Activated CD4-positive, alpha-beta T cell treated with anti-CD3 and anti-CD28 coated beads for 1 hour (primary cell): ENCODE data around the gene PAFAH1B2.
"Not testable (repeated sequence)": the region's sequence is repeated elsewhere in the genome, so short reads cannot be mapped to it uniquely, and the experiment has no call there.

Experiments used
- DNase-seq: peaks from one replicate; pipeline ENCODE4 v3.0.0-alpha.2; 2020

PAFAH1B2 gene

GRCh38 chr11:117176186-117176585, 32.1 kb downstream of the PAFAH1B2 start:
- no peak for DNase-seq

GRCh38 chr11:117177534-117178209, 33.6 kb downstream of the PAFAH1B2 start:
- no peak for DNase-seq

DNA sequence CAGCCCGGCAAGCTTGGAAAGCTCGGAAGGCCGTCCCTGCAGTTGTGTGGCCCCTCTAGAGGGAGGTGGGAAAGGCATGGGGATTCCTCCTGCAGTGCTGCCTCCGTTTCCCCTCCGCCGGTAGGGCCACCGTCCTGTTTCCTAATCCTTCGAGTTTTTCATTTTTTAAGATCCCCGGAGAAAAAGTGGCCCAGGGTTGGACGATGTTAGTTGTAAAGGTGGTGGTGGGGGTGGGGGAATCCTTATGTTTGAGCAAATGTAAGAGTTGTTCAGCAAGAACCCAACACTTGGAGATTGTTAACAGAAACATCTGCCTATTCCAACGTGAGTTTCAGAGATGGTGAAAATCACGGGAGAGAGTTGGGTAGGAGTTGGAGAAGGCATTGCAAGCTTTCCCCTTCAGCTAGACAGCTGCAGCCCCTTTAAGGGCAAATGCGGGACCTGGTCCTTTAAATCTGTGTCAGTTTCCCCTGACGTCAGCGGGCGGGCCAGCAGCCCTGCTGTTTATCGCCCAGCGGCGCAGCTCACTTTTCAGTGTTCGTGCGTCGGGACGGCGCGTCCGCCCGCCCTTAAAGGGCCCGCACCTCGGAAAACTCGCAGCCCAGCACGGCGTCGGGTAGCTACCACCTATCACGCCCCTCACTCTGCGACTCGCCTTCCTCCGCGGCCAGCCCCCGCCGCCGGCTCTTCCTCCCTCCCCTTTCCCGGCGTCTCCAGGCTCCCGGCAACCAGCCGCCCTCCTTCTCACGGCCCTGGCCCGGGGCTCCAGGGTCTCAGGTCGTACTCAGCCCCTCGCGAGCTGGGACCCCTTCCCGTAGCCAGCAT, 34.3 kb downstream of the PAFAH1B2 start, which contains the start of gene SIDT2:
Gene SIDT2 (plus strand): TSS at position 534 of the 825 bp plus-strand sequence. CDS start 521 bp downstream, outside the sequence.
- peak; percentile 78 for DNase-seq

DNA sequence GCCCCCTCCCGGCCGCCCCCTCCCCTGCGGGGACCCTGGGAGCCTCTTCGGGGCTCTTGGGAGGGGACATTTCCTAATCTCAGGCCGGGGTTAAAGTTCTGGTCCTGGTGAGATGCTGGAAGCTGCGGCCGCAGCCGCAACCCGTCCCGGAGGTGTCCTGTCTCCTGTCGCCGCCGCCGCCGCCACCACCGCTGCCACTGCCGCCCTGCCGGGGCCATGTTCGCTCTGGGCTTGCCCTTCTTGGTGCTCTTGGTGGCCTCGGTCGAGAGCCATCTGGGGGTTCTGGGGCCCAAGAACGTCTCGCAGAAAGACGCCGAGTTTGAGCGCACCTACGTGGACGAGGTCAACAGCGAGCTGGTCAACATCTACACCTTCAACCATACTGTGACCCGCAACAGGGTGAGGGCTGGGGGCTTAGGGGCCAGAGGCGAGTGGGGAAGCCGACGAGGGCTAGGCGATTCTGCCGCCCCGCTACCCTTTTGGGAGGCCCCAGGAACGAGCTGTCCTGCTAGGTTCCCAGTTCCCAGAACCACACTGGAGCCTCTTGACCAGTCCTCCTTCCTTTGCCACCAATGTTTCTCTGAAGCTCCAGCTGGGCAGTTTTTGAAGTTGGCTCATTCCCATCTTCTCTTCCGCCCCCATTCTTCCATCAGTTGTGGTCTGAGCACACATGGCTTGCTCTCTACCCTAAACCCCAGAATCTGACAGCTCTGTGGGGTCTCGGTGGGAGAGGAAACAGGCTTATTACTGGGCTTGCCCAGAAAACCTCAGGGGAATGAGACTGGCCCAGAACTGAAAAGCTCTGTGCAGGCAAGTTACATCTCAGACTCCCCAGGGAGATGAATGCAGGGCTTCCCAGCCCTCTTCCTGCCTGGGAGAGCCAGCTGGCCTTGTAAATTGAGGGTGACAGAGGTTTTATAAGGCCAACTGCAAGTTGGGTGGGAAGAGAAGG, 35.2 kb downstream of the PAFAH1B2 start:
- DNase-seq = peak; percentile 27

DNA sequence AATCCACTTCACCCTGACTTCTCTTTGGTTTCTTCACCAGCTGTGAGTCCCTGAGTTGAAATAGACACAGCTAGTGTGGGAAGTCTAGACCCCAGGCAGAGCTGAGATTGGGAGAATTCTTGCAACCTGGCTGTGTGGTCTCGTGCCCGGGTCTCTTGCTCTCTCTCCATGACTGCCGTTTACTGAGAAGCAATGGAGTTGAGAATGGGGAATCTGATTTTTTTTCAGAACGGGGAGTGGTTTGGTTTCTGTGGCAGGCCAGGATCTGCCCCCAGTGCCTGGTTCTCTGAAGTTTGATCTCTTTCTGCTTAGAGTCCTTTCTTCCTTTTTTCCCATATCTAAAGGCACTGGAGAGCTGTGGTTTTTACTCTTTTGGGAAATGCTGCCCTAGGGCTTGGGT, 35.9 kb downstream of the PAFAH1B2 start:
- DNase-seq = no peak

- no peak for DNase-seq
These were observed 36.8 kb downstream of the PAFAH1B2 start for GRCh38 chr11:117180661-117181585.

DNA sequence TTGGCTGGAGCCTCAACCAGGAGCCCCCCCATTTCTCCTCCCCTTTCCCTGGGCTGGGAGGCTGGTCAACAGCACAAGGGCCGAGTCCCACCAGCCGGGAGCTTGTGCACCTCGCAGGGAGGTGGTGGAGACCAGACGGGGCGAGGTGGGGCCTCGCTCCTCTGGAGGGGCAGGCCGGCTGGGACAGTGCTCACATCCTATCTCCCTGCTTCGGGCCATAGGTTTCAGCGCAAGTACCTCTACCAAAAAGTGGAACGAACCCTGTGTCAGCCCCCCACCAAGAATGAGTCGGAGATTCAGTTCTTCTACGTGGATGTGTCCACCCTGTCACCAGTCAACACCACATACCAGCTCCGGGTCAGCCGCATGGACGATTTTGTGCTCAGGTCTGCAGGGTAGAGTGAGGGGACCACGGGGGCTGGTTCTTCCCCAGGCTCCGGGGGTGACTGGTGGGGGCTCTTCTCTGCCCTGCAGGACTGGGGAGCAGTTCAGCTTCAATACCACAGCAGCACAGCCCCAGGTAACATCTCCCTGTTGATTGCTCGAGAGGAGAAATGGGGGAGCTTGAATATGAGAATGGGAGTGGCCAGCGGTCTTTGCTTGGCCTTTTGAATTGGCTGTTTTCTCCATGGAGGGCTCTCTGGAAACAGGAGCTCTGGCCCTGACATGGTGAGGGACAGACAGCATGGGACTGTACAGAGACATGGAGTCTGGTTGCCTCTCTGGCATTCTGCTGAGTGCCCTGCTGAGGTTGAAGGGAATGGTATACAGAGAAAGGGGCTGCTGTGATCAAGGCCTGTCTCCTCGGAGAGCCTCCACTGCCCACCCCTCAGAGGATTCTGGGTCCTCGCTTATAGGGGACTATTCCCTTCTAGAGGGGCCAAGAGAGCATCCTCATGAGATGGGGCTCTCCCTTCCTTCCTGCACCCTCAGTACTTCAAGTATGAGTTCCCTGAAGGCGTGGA, 37.8 kb downstream of the PAFAH1B2 start:
- no peak for DNase-seq

- no peak for DNase-seq
These were observed 38.5 kb downstream of the PAFAH1B2 start for GRCh38 chr11:117182551-117182935.

DNA sequence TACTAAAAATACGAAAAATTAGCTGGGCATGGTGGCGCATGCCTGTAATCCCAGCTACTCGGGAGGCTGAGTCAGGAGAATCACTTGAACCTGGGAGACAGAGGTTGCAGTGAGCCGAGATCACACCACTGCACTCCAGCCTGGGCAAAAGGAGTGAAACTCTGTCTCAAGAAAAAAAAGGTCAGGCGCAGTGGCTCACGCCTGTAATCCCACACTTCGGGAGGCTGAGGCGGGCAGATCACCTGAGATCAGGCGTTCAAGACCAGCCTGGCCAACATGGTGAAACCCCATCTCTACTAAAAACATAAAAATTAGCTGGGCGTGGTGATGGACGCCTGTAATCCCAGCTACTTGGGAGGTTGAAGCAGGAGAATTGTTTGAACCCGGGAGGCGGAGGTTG, 39.1 kb downstream of the PAFAH1B2 start:
- DNase-seq = not testable (repeated sequence)

DNA sequence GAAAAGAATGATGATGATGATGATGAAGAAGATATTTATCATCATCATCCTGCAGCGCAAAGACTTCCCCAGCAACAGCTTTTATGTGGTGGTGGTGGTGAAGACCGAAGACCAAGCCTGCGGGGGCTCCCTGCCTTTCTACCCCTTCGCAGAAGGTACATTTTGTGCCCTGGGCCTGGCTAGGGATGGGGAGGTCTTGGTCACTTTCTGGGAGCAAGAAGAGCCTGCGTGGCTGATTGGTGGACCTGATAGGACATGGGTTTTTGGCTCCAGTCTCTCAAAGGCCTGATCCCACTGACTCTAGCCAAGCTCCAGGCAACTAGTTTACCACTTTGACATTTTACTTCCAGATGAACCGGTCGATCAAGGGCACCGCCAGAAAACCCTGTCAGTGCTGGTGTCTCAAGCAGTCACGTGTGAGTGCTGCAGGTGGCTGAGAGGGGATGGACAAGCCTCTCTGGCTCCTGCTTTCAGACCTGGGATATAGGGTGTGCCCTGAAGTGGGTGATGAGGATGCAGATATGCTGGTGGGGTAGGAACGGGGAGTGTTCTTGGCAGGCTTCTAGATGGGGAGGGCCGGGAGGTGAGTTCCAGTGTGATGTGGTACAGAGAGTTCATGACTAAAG, 39.8 kb downstream of the PAFAH1B2 start:
- no peak for DNase-seq

DNA sequence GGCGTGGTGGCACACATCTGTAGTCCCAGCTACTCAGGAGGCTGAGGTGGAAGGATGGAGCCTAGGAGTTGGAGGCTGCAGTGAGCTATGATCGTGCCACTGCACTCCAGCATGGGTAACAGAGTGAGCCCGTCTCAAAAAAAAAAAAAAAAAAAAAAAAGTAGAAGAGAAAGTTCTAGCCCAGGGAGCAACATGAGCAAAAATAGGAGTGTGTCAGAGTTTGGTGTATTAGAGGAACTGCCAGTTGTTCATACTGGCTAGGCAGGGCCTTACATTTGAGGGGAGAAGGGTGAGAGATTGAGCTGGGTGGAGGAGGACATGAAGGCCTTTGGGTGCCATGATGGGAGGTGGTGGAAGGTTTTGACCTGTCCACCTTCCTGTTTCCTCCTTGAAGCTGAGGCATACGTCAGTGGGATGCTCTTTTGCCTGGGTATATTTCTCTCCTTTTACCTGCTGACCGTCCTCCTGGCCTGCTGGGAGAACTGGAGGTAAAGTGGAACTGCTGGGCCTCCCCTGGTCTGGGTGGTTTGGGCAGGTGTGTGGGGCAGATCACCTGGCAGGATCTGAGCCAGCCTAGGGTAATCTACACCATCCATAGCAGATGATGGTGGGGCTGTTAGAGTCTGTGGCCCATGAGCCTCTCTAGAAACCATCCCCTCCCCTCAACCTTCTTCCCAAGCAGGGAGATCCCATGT, 41.8 kb downstream of the PAFAH1B2 start:
- DNase-seq = no peak

- DNase-seq = no peak
These were observed 42.3 kb downstream of the PAFAH1B2 start for GRCh38 chr11:117186431-117186761.

DNA sequence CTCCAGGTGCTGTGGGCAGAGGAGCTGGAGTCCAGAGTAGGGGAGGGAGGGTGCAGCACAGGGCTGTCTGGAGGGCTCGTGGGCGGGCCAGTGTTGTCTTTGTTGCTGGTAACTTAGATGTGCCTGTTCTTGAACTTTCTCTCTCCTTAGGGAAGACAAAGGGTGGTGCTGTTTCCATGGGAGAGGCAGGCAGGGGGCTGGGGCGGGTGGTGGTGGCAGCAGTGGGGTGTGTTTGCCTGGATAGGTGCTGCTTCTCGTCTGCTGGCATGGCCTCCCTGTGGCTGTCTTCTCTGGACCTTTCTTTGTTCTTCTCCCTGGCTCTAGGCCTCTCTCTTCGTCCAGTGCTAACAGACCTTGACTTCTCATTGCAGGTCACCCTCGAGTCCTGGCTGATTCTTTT, 42.9 kb downstream of the PAFAH1B2 start:
- DNase-seq = no peak

GRCh38 chr11:117187428-117187798, 43.3 kb downstream of the PAFAH1B2 start:
- DNase-seq = no peak

GRCh38 chr11:117187799-117188481, 43.9 kb downstream of the PAFAH1B2 start:
- no peak for DNase-seq

DNA sequence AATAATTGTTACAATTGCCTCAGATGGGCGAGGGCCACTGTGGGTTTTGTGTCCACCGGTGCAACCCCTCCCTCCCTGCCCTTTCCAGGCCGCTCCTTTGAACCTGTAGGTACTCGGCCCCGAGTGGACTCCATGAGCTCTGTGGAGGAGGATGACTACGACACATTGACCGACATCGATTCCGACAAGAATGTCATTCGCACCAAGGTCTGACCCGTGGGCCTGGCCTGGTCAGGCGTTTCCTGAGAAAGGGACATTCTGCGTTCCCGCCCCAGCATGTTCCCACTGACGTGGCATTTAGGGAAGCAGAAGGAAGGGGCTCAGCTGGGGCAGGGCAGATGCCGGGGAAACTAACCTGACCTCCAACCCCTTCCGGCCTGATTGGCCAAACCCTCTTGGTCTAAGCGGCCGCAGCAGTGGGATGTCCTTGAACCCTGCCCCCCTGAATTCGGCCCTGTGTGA, 44.6 kb downstream of the PAFAH1B2 start:
- DNase-seq = no peak

DNA sequence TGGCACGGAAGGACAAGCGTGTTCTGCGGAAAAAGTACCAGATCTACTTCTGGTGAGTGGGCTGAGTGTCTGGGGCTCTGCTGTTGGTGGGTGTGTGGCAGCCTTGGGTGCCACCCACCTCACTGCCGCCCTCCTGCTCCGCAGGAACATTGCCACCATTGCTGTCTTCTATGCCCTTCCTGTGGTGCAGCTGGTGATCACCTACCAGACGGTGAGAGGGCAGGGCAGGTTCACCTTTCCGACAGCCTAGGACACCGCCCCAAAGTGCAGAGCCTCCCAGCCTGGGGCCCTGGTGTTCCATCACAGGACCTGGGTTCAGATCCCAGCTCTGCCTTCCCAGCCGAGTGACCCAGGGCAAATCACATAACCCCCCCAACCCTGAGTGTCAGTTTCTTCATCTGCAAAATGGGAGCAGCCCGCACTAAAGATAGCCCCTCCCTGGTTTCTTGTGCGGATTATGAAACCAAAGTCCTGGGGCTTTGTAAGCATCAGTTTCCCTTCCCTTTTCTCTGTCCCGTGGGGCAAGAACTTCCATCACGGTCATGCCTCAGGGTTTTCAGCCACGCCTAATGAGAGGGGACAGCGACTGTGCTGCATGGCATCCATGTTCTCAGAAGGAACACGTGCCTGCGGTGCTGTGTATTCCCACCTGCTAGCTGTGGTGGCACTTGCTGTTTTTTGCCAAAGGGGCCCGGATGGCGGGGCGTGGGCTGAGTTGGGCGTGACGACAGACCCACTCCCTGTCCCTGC, 45.3 kb downstream of the PAFAH1B2 start:
- DNase-seq = no peak

DNA sequence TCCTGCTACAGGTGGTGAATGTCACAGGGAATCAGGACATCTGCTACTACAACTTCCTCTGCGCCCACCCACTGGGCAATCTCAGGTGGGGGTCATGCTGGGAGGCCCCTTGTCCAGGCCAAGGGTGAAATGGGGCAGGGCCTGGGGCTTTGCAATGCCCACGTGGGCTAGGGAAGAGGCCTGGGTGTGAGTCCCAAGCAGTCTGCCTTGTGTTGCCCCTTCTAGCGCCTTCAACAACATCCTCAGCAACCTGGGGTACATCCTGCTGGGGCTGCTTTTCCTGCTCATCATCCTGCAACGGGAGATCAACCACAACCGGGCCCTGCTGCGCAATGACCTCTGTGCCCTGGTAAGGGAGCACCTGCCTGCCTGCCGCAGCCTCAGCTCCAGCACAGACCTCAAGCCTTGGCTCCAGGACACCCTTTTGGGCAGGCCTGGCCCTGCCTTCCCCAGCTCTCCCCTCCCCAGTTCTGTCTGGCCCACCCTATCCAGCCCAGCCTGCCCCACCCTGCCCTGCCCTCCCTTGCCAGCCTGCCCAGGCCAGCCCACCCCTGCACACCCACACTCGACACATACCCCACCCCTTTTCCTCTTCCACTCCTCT, 46.0 kb downstream of the PAFAH1B2 start:
- DNase-seq = no peak
